ENCODE results near the gene C22orf39.

The C22orf39 gene

GRCh38 chr22:19447330-19448075, at the start of gene C22orf39:
C22orf39 (minus strand) TSS chr22:19447711; CDS start chr22:19447688, 23 bp downstream.
- TF ChIP-seq CTCF (conservative IDR thresholded peaks at IDR 0.05; ENCODE audit: low read depth, low read length) = no peak
- H3K4me3 ChIP-seq (ENCODE audit: low read depth, low read length) = peak within 1 kb of the TSS; percentile 78
- peak; percentile 97 for DNase-seq (ENCODE audit: low read depth)

- no peak for TF ChIP-seq CTCF (conservative IDR thresholded peaks at IDR 0.05; ENCODE audit: low read depth, low read length)
- no peak overlapping the region for H3K4me3 ChIP-seq (ENCODE audit: low read depth, low read length)
- DNase-seq (ENCODE audit: low read depth) = peak; percentile 93
Observed at GRCh38 chr22:19497245-19497644, 49.7 kb upstream of the C22orf39 start.

- no peak for DNase-seq (ENCODE audit: low read depth)
- no peak for TF ChIP-seq CTCF (conservative IDR thresholded peaks at IDR 0.05; ENCODE audit: low read depth, low read length)
- H3K4me3 ChIP-seq (ENCODE audit: low read depth, low read length) = no peak overlapping the region
Observed at GRCh38 chr22:19496324-19496630, 48.8 kb upstream of the C22orf39 start.

GRCh38 chr22:19495562-19496323, 48.2 kb upstream of the C22orf39 start:
- DNase-seq (ENCODE audit: low read depth) = peak; percentile 82
- H3K4me3 ChIP-seq (ENCODE audit: low read depth, low read length) = no peak overlapping the region
- peak; percentile 54 for TF ChIP-seq CTCF (conservative IDR thresholded peaks at IDR 0.05; ENCODE audit: low read depth, low read length)

GRCh38 chr22:19494676-19495173, 47.2 kb upstream of the C22orf39 start:
- no peak for DNase-seq (ENCODE audit: low read depth)
- TF ChIP-seq CTCF (conservative IDR thresholded peaks at IDR 0.05; ENCODE audit: low read depth, low read length) = no peak
- no peak overlapping the region for H3K4me3 ChIP-seq (ENCODE audit: low read depth, low read length)

- no peak for DNase-seq (ENCODE audit: low read depth)
- H3K4me3 ChIP-seq (ENCODE audit: low read depth, low read length) = no peak overlapping the region
- TF ChIP-seq CTCF (conservative IDR thresholded peaks at IDR 0.05; ENCODE audit: low read depth, low read length) = no peak
Observed at GRCh38 chr22:19494001-19494560, 46.6 kb upstream of the C22orf39 start.

Data from choroid plexus epithelial cell (primary cell).